DND-41 (cell line): Measurements from ENCODE around the gene TBC1D22A.

Experiments
- ATAC-seq: fragments of 200-7000 bp; cut with Tn5 transposase; 3 replicates; pipeline ENCODE4 v1.9.1; 2021; ENCODE audit warnings: low read depth; ENCODE audit not compliant: insufficient read depth
- DNase-seq: peaks from one replicate; pipeline ENCODE4 v3.0.0-alpha.2; 2020
- H2AFZ ChIP-seq: 2 replicates; pipeline ENCODE4 v1.6.0; 2012; ENCODE audit warnings: low read depth, low read length
- H3K27ac ChIP-seq: 2 replicates; pipeline ENCODE4 v1.5.1; 2012; ENCODE audit warnings: low read length, inconsistent platforms
- H3K27me3 ChIP-seq: fragments of 200-600 bp; sonication (generic); 2 replicates; pipeline ENCODE4 v1.6.0; 2012; ENCODE audit warnings: low read length, mild to moderate bottlenecking, inconsistent platforms; ENCODE audit not compliant: insufficient read depth, poor library complexity
- H3K36me3 ChIP-seq: 2 replicates; pipeline ENCODE4 v1.5.1; 2012; ENCODE audit warnings: low read length, inconsistent platforms; ENCODE audit not compliant: insufficient read depth
- H3K4me1 ChIP-seq: 2 replicates; pipeline ENCODE4 v1.5.1; 2012; ENCODE audit warnings: mild to moderate bottlenecking, low read length; ENCODE audit not compliant: insufficient read depth
- H3K4me2 ChIP-seq: 2 replicates; pipeline ENCODE4 v1.6.0; 2012; ENCODE audit warnings: mild to moderate bottlenecking, moderate library complexity, low read length, inconsistent platforms; ENCODE audit not compliant: insufficient read depth
- H3K4me3 ChIP-seq, 2 experiments: fragments of 200-600 bp in 1 of 2; shearing (Covaris generic) in 1 of 2; 2 replicates each; pipeline ENCODE4 v1.5.1; 2012 to 2016; ENCODE audit warnings: inconsistent platforms in 2 of 2, low read length in 2 of 2, mild to moderate bottlenecking in 2 of 2, low read depth in 1 of 2, moderate library complexity in 1 of 2
- H3K79me2 ChIP-seq: 2 replicates; pipeline ENCODE4 v1.6.0; 2012; ENCODE audit warnings: low read length, inconsistent platforms; ENCODE audit not compliant: insufficient read depth
- H3K9ac ChIP-seq: 2 replicates; pipeline ENCODE4 v1.6.0; 2012; ENCODE audit warnings: low read depth, mild to moderate bottlenecking, inconsistent platforms, low read length, moderate library complexity
- H3K9me3 ChIP-seq: 2 replicates; pipeline ENCODE4 v1.5.1; 2012; ENCODE audit warnings: low read length, moderate library complexity, mild to moderate bottlenecking, inconsistent platforms; ENCODE audit not compliant: insufficient read depth, severe bottlenecking
- H4K20me1 ChIP-seq: 2 replicates; pipeline ENCODE4 v1.6.0; 2012; ENCODE audit warnings: low read length; ENCODE audit not compliant: insufficient read depth
- CTCF ChIP-seq: IDR thresholded peaks from 2 replicates; pipeline ENCODE4 v1.5.1; 2012; ENCODE audit warnings: borderline replicate concordance, low read length, moderate library complexity, mild to moderate bottlenecking; ENCODE audit not compliant: poor library complexity, severe bottlenecking; ENCODE audit errors: extremely low read depth
- EZH2 ChIP-seq: IDR thresholded peaks from 3 replicates; pipeline ENCODE4 v1.6.1; 2012; ENCODE audit warnings: borderline replicate concordance, low read depth, mild to moderate bottlenecking, moderate library complexity, low read length, inconsistent platforms; ENCODE audit not compliant: severe bottlenecking

Gene TBC1D22A

DNA sequence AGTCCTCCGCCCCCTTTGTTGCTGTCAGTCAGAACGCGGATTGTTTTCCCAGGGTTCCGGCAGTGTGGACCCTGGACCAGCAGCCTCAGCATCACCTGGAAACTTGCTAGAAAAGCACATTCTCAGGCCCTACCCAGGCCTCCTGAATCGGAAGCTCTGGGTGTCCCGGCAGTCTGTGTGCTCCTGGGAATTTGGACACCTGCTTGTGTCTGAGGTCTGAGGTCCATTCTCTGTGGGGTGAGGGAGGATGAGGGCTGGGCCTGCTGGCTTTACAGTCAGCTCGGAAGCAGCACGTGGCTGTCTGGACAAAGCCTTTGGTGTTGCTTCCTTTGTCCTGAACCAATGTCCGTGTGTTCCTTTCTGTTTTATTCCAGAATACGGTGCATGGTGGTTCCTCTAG, 299.7 kb downstream of the TBC1D22A start:
- peaks cover 18% of the 10 kb centered on the region for H3K36me3 ChIP-seq
- H3K4me3 ChIP-seq: no peak overlapping the region
- no peaks in the 10 kb centered on the region for H3K79me2 ChIP-seq
- H3K9me3 ChIP-seq: no peaks in the 10 kb centered on the region
- TF ChIP-seq CTCF: no peak
- TF ChIP-seq EZH2: no peak
- DNase-seq: no peak
- no peak overlapping the region for H3K4me2 ChIP-seq
- H4K20me1 ChIP-seq: 0 out of 2 replicates have a peak, but pooled peaks cover 7% of the 10 kb centered on the region
- H3K4me1 ChIP-seq: no peaks in the 10 kb centered on the region
- H2AFZ ChIP-seq: no peak overlapping the region
- no peak for ATAC-seq
- H3K9ac ChIP-seq: no peak overlapping the region
- H3K27ac ChIP-seq: no peak overlapping the region
- H3K27me3 ChIP-seq: no peaks in the 10 kb centered on the region

- DNase-seq: no peak
- H4K20me1 ChIP-seq: 0 out of 2 replicates have a peak, but pooled peaks cover 7% of the 10 kb centered on the region
- H3K4me3 ChIP-seq: no peak overlapping the region
- no peaks in the 10 kb centered on the region for H3K9me3 ChIP-seq
- peaks cover 18% of the 10 kb centered on the region for H3K36me3 ChIP-seq
- no peak overlapping the region for H3K9ac ChIP-seq
- no peak for ATAC-seq
- TF ChIP-seq CTCF (no peak), EZH2 (no peak)
- no peaks in the 10 kb centered on the region for H3K4me1 ChIP-seq
- no peaks in the 10 kb centered on the region for H3K27me3 ChIP-seq
- H3K27ac ChIP-seq: no peak overlapping the region
- no peaks in the 10 kb centered on the region for H3K79me2 ChIP-seq
- no peak overlapping the region for H2AFZ ChIP-seq
- H3K4me2 ChIP-seq: no peak overlapping the region
These were observed 300.6 kb downstream of the TBC1D22A start for GRCh38 chr22:47063071-47063509.

DNA sequence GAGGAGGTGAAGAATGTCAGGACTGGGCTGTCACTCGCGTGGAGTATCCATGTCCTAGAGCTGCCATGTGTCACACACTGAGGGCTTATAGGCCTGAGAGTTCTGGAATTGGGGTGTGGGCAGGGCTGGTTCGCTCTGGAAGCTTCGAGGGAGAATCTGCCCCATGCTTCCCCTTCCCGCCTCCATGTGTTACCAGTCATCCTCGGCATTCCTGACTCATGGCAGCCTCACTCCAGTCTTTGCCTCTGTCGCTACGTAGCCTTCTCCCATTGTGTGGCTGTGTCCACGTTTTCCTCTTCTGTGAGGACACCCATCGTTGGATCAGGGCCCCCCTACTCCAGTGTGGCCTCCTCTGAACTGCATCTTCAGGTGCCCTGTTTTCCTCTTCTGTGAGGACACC, 301.2 kb downstream of the TBC1D22A start:
- DNase-seq: no peak
- no peak overlapping the region for H3K9ac ChIP-seq
- H3K27me3 ChIP-seq: no peaks in the 10 kb centered on the region
- TF ChIP-seq EZH2 (no peak), CTCF (no peak)
- no peaks in the 10 kb centered on the region for H3K79me2 ChIP-seq
- no peak overlapping the region for H3K27ac ChIP-seq
- H3K4me2 ChIP-seq: no peak overlapping the region
- peaks cover 18% of the 10 kb centered on the region for H3K36me3 ChIP-seq
- no peak for ATAC-seq
- no peak overlapping the region for H2AFZ ChIP-seq
- no peak overlapping the region for H3K4me3 ChIP-seq
- 0 out of 2 replicates have a peak, but pooled peaks cover 7% of the 10 kb centered on the region for H4K20me1 ChIP-seq
- no peaks in the 10 kb centered on the region for H3K4me1 ChIP-seq
- no peaks in the 10 kb centered on the region for H3K9me3 ChIP-seq

- Histone ChIP-seq H3K4me1 (no peaks in the 10 kb centered on the region), H3K27me3 (no peaks in the 10 kb centered on the region), H3K9me3 (no peaks in the 10 kb centered on the region), H3K36me3 (peaks cover 18% of the 10 kb centered on the region), H4K20me1 (0 out of 2 replicates have a peak, but pooled peaks cover 7% of the 10 kb centered on the region), H3K79me2 (no peaks in the 10 kb centered on the region), H3K4me2 (no peak overlapping the region), H3K27ac (no peak overlapping the region), H3K9ac (no peak overlapping the region), H3K4me3 (no peak overlapping the region), H2AFZ (no peak overlapping the region)
- ATAC-seq (no peak), DNase-seq (no peak)
- TF ChIP-seq CTCF (no peak), EZH2 (no peak)
These were observed 301.6 kb downstream of the TBC1D22A start for GRCh38 chr22:47064016-47064415.
